CD14-positive monocyte (primary cell): Measurements from ENCODE around the gene PDE6C. TPM values are rescaled to one million over a fixed set of nuclear protein-coding genes. Genes with fewer than 3 reads are reported as not detected.

Experiments used
- DNase-seq, 3 donors: peaks; one replicate each; pipeline ENCODE4 v3.0.0-alpha.2; 2011 to 2022
- H2AFZ ChIP-seq: 2 replicates; pipeline ENCODE4 v1.6.0; 2012; ENCODE audit warnings: mild to moderate bottlenecking, low read depth, low read length, inconsistent platforms; ENCODE audit not compliant: insufficient read depth, poor library complexity, severe bottlenecking
- H3K27ac ChIP-seq, 2 donors: 1 replicate in 1 of 2; 2 replicates in 1 of 2; pipeline ENCODE4 v1.5.1; 2012 to 2013; ENCODE audit warnings: low read length in 2 of 2, control low read depth in 1 of 2, inconsistent platforms in 1 of 2, low read depth in 1 of 2, mild to moderate bottlenecking in 1 of 2
- H3K27me3 ChIP-seq, 2 donors: one replicate each; pipeline versions ENCODE4 v1.6.0 to v1.6.1; 2011 to 2013; ENCODE audit warnings: low read length in 2 of 2; ENCODE audit not compliant: control insufficient read depth in 2 of 2, insufficient read depth in 2 of 2
- H3K36me3 ChIP-seq, 2 donors: replicated peaks in 1 of 2; 1 replicate in 1 of 2; 2 replicates in 1 of 2; pipeline versions ENCODE4 v1.5.1 to v1.6.1; 2012 to 2013; ENCODE audit warnings: low read length in 2 of 2, control low read depth in 1 of 2, inconsistent platforms in 1 of 2, mild to moderate bottlenecking in 1 of 2; ENCODE audit not compliant: insufficient read depth in 2 of 2, control insufficient read depth in 1 of 2
- H3K4me1 ChIP-seq, 2 donors: 1 replicate in 1 of 2; 2 replicates in 1 of 2; pipeline versions ENCODE4 v1.5.1 to v1.6.1; 2012 to 2013; ENCODE audit warnings: low read length in 2 of 2, control low read depth in 1 of 2, inconsistent platforms in 1 of 2, mild to moderate bottlenecking in 1 of 2, moderate library complexity in 1 of 2; ENCODE audit not compliant: insufficient read depth in 2 of 2, control insufficient read depth in 1 of 2
- H3K4me2 ChIP-seq: replicated peaks from 2 replicates; pipeline ENCODE3; 2012; ENCODE audit warnings: low read length, moderate library complexity, mild to moderate bottlenecking; ENCODE audit not compliant: poor library complexity, severe bottlenecking; ENCODE audit errors: extremely low read depth
- H3K4me3 ChIP-seq, 3 experiments: fragments of 200-600 bp in 1 of 3; sonication (generic) in 1 of 3; replicated peaks in 1 of 3; 1 replicate in 2 of 3; 2 replicates in 1 of 3; pipeline ENCODE4 v1.5.1; 2011 to 2013; ENCODE audit warnings: low read length in 3 of 3, mild to moderate bottlenecking in 3 of 3, control low read depth in 2 of 3, low read depth in 2 of 3, inconsistent platforms in 1 of 3, moderate library complexity in 1 of 3
- H3K79me2 ChIP-seq: 2 replicates; pipeline ENCODE4 v1.6.0; 2012; ENCODE audit warnings: mild to moderate bottlenecking, control low read depth, inconsistent platforms, low read length, moderate library complexity; ENCODE audit not compliant: insufficient read depth
- H3K9ac ChIP-seq: 2 replicates; pipeline ENCODE4 v1.6.0; 2017; ENCODE audit warnings: low read length, mild to moderate bottlenecking; ENCODE audit not compliant: insufficient read depth, poor library complexity, severe bottlenecking
- H3K9me3 ChIP-seq, 2 donors: replicated peaks in 1 of 2; 1 replicate in 1 of 2; 2 replicates in 1 of 2; pipeline versions ENCODE4 v1.5.1 to v1.6.1; 2012 to 2013; ENCODE audit warnings: low read length in 2 of 2, control low read depth in 1 of 2; ENCODE audit not compliant: control insufficient read depth in 1 of 2, insufficient read depth in 1 of 2
- H4K20me1 ChIP-seq: 2 replicates; pipeline ENCODE4 v1.6.0; 2012; ENCODE audit warnings: mild to moderate bottlenecking, low read length, control low read depth, moderate library complexity; ENCODE audit not compliant: insufficient read depth
- H3K27ac Mint-ChIP-seq, 7 donors: one replicate each; pipeline ENCODE4 v1.8.0; 2020; ENCODE audit warnings: mild to moderate bottlenecking in 7 of 7, mixed read lengths in 7 of 7, moderate library complexity in 6 of 7, inconsistent platforms in 2 of 7
- H3K27me3 Mint-ChIP-seq, 3 donors: one replicate each; pipeline ENCODE4 v1.8.0; 2021 to 2022; ENCODE audit warnings: low read depth in 3 of 3, mild to moderate bottlenecking in 3 of 3, mixed read lengths in 3 of 3, moderate library complexity in 3 of 3, inconsistent platforms in 1 of 3
- H3K36me3 Mint-ChIP-seq, 2 donors: one replicate each; pipeline ENCODE4 v1.8.0; 2020; ENCODE audit warnings: mixed read lengths in 2 of 2, inconsistent platforms in 1 of 2, mild to moderate bottlenecking in 1 of 2
- H3K4me1 Mint-ChIP-seq: one replicate; pipeline ENCODE4 v1.8.0; 2020; ENCODE audit warnings: mild to moderate bottlenecking, mixed read lengths
- H3K4me3 Mint-ChIP-seq, 2 donors: one replicate each; pipeline ENCODE4 v1.8.0; 2020; ENCODE audit warnings: mild to moderate bottlenecking in 2 of 2, mixed read lengths in 2 of 2, moderate library complexity in 1 of 2
- H3K9me3 Mint-ChIP-seq, 7 donors: one replicate each; pipeline ENCODE4 v1.8.0; 2020 to 2022; ENCODE audit warnings: mixed read lengths in 7 of 7, mild to moderate bottlenecking in 6 of 7, moderate library complexity in 6 of 7, inconsistent platforms in 2 of 7
- WGBS: methylation state at CpG from one replicate; pipeline ENCODE4 v1.1.5; 2013; ENCODE audit warnings: missing lambda C conversion rate; ENCODE audit not compliant: insufficient coverage; 5-methylcytosine and 5-hydroxymethylcytosine counted together
- intact Hi-C, 2 donors: fragments of 100-400 bp; cut with micrococcal nuclease; formaldehyde crosslinking; loops; one replicate each; pipeline versions ENCODE4 v1.15.0 to v1.15.1; 2023
- polyA plus RNA-seq, 3 donors: library from polyadenylated mRNA; depleted of rRNA in 1 of 3; unstranded in 2 of 3; stranded (reverse) in 1 of 3; fragments of 300-500 nt in 2 of 3; fragments of >200 nt in 1 of 3; fragmentation: Illumina TruSeq in 2 of 3; gene quantifications; 1 replicate in 2 of 3; 2 replicates in 1 of 3; pipeline ENCODE4 v1.2.3, GENCODE V29; 2012 to 2021
- TF ChIP-seq, protein P1 (sequence below): fragments of 200-600 bp; IDR thresholded peaks from one replicate; pipeline ENCODE4 v1.8.0; 2022; ENCODE audit warnings: antibody characterized with exemption, mild to moderate bottlenecking

PDE6C gene
- polyA plus RNA-seq, 3 donors, result not detected

DNA sequence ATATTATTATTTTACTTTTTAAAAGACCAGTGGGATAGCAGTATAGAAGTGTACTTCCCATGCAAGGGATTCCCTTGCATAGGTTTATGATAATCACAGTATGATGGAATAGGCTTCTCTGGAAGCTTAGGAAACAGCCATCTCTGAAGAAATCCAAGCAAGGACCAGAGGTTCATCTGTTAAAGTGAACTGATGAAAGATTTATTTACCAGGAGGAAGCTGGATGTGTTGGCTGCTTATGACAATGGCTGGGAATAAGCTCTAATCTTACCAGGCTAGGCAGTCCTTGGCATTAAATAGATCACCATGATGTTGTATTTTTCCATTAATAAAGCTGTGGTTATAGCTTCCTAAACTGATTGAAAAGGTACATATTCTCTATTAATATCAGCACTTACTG lies 58.0 kb downstream of the PDE6C start:
- peaks cover 0 to 1% (median 0%) of the 10 kb centered on the region in 3 donors for H3K27me3 Mint-ChIP-seq
- TF ChIP-seq, protein P1, sequence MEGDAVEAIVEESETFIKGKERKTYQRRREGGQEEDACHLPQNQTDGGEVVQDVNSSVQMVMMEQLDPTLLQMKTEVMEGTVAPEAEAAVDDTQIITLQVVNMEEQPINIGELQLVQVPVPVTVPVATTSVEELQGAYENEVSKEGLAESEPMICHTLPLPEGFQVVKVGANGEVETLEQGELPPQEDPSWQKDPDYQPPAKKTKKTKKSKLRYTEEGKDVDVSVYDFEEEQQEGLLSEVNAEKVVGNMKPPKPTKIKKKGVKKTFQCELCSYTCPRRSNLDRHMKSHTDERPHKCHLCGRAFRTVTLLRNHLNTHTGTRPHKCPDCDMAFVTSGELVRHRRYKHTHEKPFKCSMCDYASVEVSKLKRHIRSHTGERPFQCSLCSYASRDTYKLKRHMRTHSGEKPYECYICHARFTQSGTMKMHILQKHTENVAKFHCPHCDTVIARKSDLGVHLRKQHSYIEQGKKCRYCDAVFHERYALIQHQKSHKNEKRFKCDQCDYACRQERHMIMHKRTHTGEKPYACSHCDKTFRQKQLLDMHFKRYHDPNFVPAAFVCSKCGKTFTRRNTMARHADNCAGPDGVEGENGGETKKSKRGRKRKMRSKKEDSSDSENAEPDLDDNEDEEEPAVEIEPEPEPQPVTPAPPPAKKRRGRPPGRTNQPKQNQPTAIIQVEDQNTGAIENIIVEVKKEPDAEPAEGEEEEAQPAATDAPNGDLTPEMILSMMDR, result no peak
- no peak overlapping the region for H3K4me2 ChIP-seq
- intact Hi-C loops, result loop anchor here in 1 of 2 donors (10.0 kb wide), 1 partner anchor 296 kb away; no protein-coding TSS in a partner anchor
- no peak overlapping the region for H2AFZ ChIP-seq
- H3K4me3 ChIP-seq, result no peak overlapping the region
- DNase-seq, result no peak
- no peak overlapping the region for H3K9ac ChIP-seq
- no peaks in the 10 kb centered on the region for H4K20me1 ChIP-seq
- H3K4me1 Mint-ChIP-seq, result no peaks in the 10 kb centered on the region
- no peaks in the 10 kb centered on the region for H3K4me1 ChIP-seq
- H3K9me3 ChIP-seq, result no peaks in the 10 kb centered on the region
- H3K27ac ChIP-seq, result no peak overlapping the region
- peaks cover 69 to 97% of the 10 kb centered on the region in 2 donors for H3K36me3 ChIP-seq
- peaks cover 59 to 68% of the 10 kb centered on the region in 2 donors for H3K36me3 Mint-ChIP-seq
- no peaks in the 10 kb centered on the region for H3K79me2 ChIP-seq
- H3K27me3 ChIP-seq, result no peaks in the 10 kb centered on the region
- no peak overlapping the region for H3K4me3 Mint-ChIP-seq
- no peaks in the 10 kb centered on the region for H3K9me3 Mint-ChIP-seq
- no peak overlapping the region for H3K27ac Mint-ChIP-seq

DNA sequence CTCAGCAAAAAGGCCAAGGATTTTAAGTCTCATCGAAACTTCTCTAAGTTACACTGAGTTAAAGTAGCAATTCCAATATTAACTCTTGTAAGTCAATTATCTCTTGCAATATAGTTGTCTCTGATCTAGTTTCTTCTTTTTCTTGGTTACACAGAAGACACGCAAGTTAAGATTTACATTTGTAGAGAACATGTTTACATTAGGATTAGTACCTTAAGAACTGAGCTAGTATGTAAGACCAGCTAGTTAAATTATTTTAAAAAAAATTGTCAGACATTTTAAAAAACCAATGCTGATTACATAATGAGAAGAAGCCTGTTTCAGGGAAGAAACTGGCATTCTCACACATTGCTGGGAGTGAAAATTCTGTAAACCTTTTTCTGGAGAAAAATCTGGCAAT lies 58.7 kb downstream of the PDE6C start:
- Mint-ChIP-seq H3K27ac (no peak overlapping the region), H3K36me3 (peaks cover 62 to 63% of the 10 kb centered on the region in 2 donors), H3K4me1 (no peaks in the 10 kb centered on the region), H3K27me3 (peaks cover 0 to 1% (median 0%) of the 10 kb centered on the region in 3 donors), H3K4me3 (no peak overlapping the region), H3K9me3 (no peaks in the 10 kb centered on the region)
- Histone ChIP-seq H3K27ac (no peak overlapping the region), H3K4me3 (no peak overlapping the region), H3K4me2 (no peak overlapping the region), H3K9me3 (no peaks in the 10 kb centered on the region), H4K20me1 (no peaks in the 10 kb centered on the region), H3K79me2 (no peaks in the 10 kb centered on the region), H3K27me3 (no peaks in the 10 kb centered on the region), H3K9ac (no peak overlapping the region), H3K36me3 (peaks cover 73 to 97% of the 10 kb centered on the region in 2 donors), H2AFZ (no peak overlapping the region), H3K4me1 (no peaks in the 10 kb centered on the region)
- TF ChIP-seq, protein P1, result no peak
- whole genome bisulfite sequencing, result no CpG with 5 or more reads among the region's 2 CpGs
- no peak for DNase-seq
- intact Hi-C loops, result loop anchor here in 1 of 2 donors (10.0 kb wide), 1 partner anchor 296 kb away; no protein-coding TSS in a partner anchor
